HCT116 (cell line): ENCODE data around the gene RBBP8NL. TPM values are rescaled to one million over a fixed set of nuclear protein-coding genes. Genes with fewer than 3 reads are reported as not detected.

Source experiments
- ATAC-seq: fragments of 200-7000 bp; cut with Tn5 transposase; 2 replicates; pipeline ENCODE4 v1.9.1; 2020; ENCODE audit warnings: mild to moderate bottlenecking, moderate library complexity
- BruUV-seq: library from RNA; stranded (reverse); fragments of 400-500 nt; replicated peaks from 2 replicates; lab custom pipeline; 2021; lab: Mats Ljungman, UMichigan
- CTCF ChIA-PET: fragments of 300-600 bp; sonication (Branson Sonifier 250); formaldehyde crosslinking; loops from one replicate; lab custom pipeline; 2021; ENCODE audit warnings: antibody characterized with exemption; lab: Charles Lee
- POLR2A ChIA-PET: fragments of 300-600, 350-600 bp; sonication (Branson Sonifier 250); formaldehyde crosslinking; loops from one replicate; lab custom pipeline; 2021; ENCODE audit warnings: antibody characterized with exemption; lab: Charles Lee
- RAD21 ChIA-PET, 2 experiments: fragments of 300-600 bp; sonication (Branson Sonifier 250); formaldehyde crosslinking; loops; one replicate each; lab custom pipeline; 2023; ENCODE audit warnings: low total read pairs in 2 of 2; ENCODE audit not compliant: uncharacterized antibody in 2 of 2, unreplicated experiment in 2 of 2, low non-redundant PET in 1 of 2; lab: Charles Lee
- DNase-seq: peaks from one replicate; pipeline ENCODE4 v3.0.0-alpha.2; 2010; ENCODE audit warnings: low read depth, low spot score
- H2AFZ ChIP-seq: fragments of 200-600 bp; shearing (Covaris generic), sonication (generic); 2 replicates; pipeline ENCODE4 v1.6.1; 2017; ENCODE audit warnings: low read depth, mixed run types, mixed read lengths, antibody characterized with exemption, low read length; ENCODE audit not compliant: poor library complexity, severe bottlenecking
- H3K27ac ChIP-seq: 2 replicates; pipeline ENCODE4 v1.5.1; 2012; ENCODE audit warnings: low read depth, low read length
- H3K27me3 ChIP-seq: fragments of 200-600 bp; sonication (generic); 2 replicates; pipeline ENCODE4 v1.6.1; 2016; ENCODE audit warnings: mixed run types, low read length, mixed read lengths; ENCODE audit not compliant: insufficient read depth
- H3K36me3 ChIP-seq, 2 experiments: fragments of 200-500 bp in 1 of 2; fragments of 200-600 bp in 1 of 2; sonication (Bioruptor generic) in 1 of 2; sonication (generic) in 1 of 2; 2 replicates each; pipeline versions ENCODE4 v1.5.1 to v1.6.1; 2014 to 2016; ENCODE audit warnings: low read length in 2 of 2, inconsistent platforms in 1 of 2, mixed read lengths in 1 of 2, mixed run types in 1 of 2; ENCODE audit not compliant: insufficient read depth in 2 of 2, control insufficient read depth in 1 of 2
- H3K4me1 ChIP-seq, 2 experiments: fragments of 200-600 bp in 1 of 2; sonication (generic) in 1 of 2; 2 replicates each; pipeline versions ENCODE4 v1.5.1 to v1.6.1; 2012 to 2017; ENCODE audit warnings: low read length in 2 of 2, inconsistent platforms in 1 of 2, mild to moderate bottlenecking in 1 of 2, mixed read lengths in 1 of 2, mixed run types in 1 of 2, moderate library complexity in 1 of 2; ENCODE audit not compliant: insufficient read depth in 2 of 2, control insufficient read depth in 1 of 2
- H3K4me2 ChIP-seq: fragments of 200-600 bp; sonication (generic); 2 replicates; pipeline ENCODE4 v1.6.1; 2017; ENCODE audit warnings: mixed run types, low read length, mixed read lengths
- H3K4me3 ChIP-seq, 2 experiments: fragments of 200-600 bp in 1 of 2; sonication (generic) in 1 of 2; replicated peaks in 1 of 2; 2 replicates each; pipeline ENCODE4 v1.5.1; 2011 to 2016; ENCODE audit warnings: low read length in 2 of 2, control low read depth in 1 of 2, low read depth in 1 of 2, mild to moderate bottlenecking in 1 of 2, mixed read lengths in 1 of 2, mixed run types in 1 of 2
- H3K79me2 ChIP-seq: fragments of 200-600 bp; sonication (generic); 2 replicates; pipeline ENCODE4 v1.6.1; 2017; ENCODE audit warnings: mild to moderate bottlenecking, mixed run types, low read length, moderate library complexity, mixed read lengths; ENCODE audit not compliant: insufficient read depth
- H3K9ac ChIP-seq: fragments of 200-600 bp; sonication (generic); 2 replicates; pipeline ENCODE4 v1.6.1; 2016; ENCODE audit warnings: low read length, mixed read lengths
- H3K9me2 ChIP-seq: fragments of 200-600 bp; sonication (generic), shearing (Covaris generic); 2 replicates; pipeline ENCODE4 v1.6.1; 2017; ENCODE audit warnings: mixed run types, mild to moderate bottlenecking, moderate library complexity; ENCODE audit not compliant: insufficient read depth
- H3K9me3 ChIP-seq, 2 experiments: fragments of 200-500 bp in 1 of 2; fragments of 200-600 bp in 1 of 2; sonication (Bioruptor generic) in 1 of 2; sonication (generic) in 1 of 2; 2 replicates each; pipeline ENCODE4 v1.6.1; 2014 to 2017; ENCODE audit warnings: low read length in 2 of 2, mixed read lengths in 2 of 2, inconsistent platforms in 1 of 2, low read depth in 1 of 2, mild to moderate bottlenecking in 1 of 2, mixed run types in 1 of 2, moderate library complexity in 1 of 2; ENCODE audit not compliant: control insufficient read depth in 1 of 2, insufficient read depth in 1 of 2
- H4K20me1 ChIP-seq: fragments of 200-600 bp; sonication (generic), shearing (Covaris generic); 2 replicates; pipeline ENCODE4 v1.6.1; 2017; ENCODE audit warnings: mixed run types, mild to moderate bottlenecking, moderate library complexity; ENCODE audit not compliant: insufficient read depth
- FOSL1 ChIP-seq: IDR thresholded peaks from 2 replicates; pipeline ENCODE4 v1.6.1; 2012; ENCODE audit warnings: low read depth
- RAD21 ChIP-seq: IDR thresholded peaks from 2 replicates; pipeline ENCODE4 v1.6.1; 2012; ENCODE audit warnings: low read depth, mild to moderate bottlenecking
- intact Hi-C: fragments of 100-400 bp; cut with micrococcal nuclease; formaldehyde crosslinking; loops from 2 replicates; pipeline ENCODE4 v1.10.0; 2022
- total RNA-seq: library from RNA; stranded (reverse); gene quantifications from one replicate; pipeline ENCODE4 v1.2.1, GENCODE V29; 2021; ENCODE audit not compliant: unreplicated experiment
- TF ChIP-seq, protein P1 (sequence below), 3 experiments: fragments of 200-600 bp in 1 of 3; sonication (generic) in 1 of 3; IDR thresholded peaks in 2 of 3; conservative IDR thresholded peaks in 1 of 3; 2 replicates each; pipeline ENCODE4 v1.5.1; 2012 to 2017; ENCODE audit warnings: low read depth in 2 of 3, low read length in 2 of 3, antibody characterized with exemption in 1 of 3, borderline replicate concordance in 1 of 3, control low read depth in 1 of 3, mild to moderate bottlenecking in 1 of 3, mixed read lengths in 1 of 3, mixed run types in 1 of 3, moderate library complexity in 1 of 3; ENCODE audit not compliant: insufficient read depth in 1 of 3

RBBP8NL gene
- total RNA-seq, 1 experiment from 2014 or later: 0.59 TPM

DNA sequence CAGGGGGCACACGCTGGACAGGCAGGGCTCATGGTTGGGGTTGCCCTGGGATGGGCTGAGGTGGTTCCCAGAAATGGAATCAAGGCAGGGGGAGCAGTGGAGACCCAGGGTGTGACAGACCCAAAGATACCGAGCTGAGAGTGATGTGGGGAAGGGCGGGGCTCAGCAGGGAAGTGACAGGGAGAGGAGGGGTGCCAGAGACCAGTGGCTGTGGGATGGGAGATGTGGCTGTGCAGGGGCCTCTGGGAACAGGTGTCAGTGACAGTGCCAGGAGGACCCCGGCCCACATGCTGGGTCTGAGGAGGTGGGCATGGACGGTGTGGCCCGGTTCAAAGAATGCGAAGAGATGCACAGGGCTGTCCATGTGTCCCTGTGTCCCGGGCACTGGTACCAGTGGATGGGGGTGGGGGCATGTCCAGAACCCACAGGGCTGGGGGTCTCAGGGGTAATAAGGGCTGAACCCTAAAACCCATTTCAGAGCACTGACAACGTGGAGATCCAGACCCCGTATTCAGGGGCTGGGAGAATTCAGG, 21.3 kb downstream of the RBBP8NL start (continued):
- TF ChIP-seq, protein P1, sequence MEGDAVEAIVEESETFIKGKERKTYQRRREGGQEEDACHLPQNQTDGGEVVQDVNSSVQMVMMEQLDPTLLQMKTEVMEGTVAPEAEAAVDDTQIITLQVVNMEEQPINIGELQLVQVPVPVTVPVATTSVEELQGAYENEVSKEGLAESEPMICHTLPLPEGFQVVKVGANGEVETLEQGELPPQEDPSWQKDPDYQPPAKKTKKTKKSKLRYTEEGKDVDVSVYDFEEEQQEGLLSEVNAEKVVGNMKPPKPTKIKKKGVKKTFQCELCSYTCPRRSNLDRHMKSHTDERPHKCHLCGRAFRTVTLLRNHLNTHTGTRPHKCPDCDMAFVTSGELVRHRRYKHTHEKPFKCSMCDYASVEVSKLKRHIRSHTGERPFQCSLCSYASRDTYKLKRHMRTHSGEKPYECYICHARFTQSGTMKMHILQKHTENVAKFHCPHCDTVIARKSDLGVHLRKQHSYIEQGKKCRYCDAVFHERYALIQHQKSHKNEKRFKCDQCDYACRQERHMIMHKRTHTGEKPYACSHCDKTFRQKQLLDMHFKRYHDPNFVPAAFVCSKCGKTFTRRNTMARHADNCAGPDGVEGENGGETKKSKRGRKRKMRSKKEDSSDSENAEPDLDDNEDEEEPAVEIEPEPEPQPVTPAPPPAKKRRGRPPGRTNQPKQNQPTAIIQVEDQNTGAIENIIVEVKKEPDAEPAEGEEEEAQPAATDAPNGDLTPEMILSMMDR (IDR thresholded peaks at IDR 0.05 in 2 of 3, conservative IDR thresholded peaks at IDR 0.05 in 1 of 3; ENCODE audit: borderline replicate concordance in 1 of 3, insufficient read depth in 1 of 3, low read depth in 2 of 3, low read length in 2 of 3): no peak

DNA sequence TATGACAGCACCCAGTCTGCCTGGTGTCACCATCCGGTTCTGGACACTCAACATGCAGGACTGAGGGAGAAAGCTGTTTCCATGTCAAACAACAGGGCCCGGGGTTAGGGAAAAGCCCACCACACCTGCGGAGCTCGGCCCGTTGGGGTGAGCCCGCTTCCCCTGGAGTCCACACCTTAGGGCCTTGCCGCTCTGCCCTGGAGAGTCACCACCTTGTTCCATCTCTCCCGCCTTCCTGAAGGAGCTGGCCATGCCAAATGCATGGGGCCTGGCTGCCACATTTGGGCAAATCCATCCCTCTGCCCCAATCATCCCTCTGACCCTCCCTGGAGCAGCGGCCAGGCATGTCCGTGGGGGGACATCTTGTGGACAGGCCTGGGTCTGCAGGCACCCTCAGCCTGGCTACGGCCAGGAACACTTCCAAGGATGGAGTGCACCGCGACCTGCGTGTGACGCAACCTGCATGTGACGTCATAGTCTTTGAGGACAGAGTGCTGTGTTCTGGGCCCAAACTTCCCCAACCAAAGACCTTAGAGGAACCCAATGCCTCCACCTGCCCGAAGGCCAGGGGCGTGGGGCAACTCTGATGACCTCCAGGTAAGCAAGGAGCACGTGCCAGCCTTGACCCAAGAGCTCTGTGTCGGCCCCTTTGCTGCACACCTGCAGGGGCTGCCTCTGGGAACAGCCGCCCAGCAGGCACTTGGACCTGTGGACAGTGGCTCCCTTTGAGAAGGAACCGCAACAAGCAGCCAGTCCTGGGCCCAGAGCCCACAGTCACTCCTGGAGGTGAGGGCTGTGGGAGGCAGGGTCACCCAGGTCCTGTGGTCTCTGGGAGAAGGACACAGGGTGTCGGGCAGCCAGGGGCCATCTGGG, 22.0 kb downstream of the RBBP8NL start:
- ChIA-PET RAD21 (no interaction called here), POLR2A (no interaction called here), CTCF (no interaction called here)
- H3K27ac ChIP-seq: peak overlapping the region; percentile 34; the same call in 1 of the 2 replicates
- H3K9ac ChIP-seq: peak overlapping the region; percentile 70; the same call in 1 of the 2 replicates
- peak; percentile 76 for TF ChIP-seq RAD21
- TF ChIP-seq, protein P1 (IDR thresholded peaks at IDR 0.05 in 2 of 3, conservative IDR thresholded peaks at IDR 0.05 in 1 of 3; ENCODE audit: borderline replicate concordance in 1 of 3, insufficient read depth in 1 of 3, low read depth in 2 of 3, low read length in 2 of 3): peak; percentile 53 to 59 (median 58); a peak in 5 of 6 replicates
- TF ChIP-seq FOSL1: no peak
- no peaks in the 10 kb centered on the region for H3K27me3 ChIP-seq
- peak overlapping the region; percentile 0 to 81; a peak in 2 of 4 replicates for H3K4me3 ChIP-seq
- DNase-seq (no peak), ATAC-seq (peak; percentile 22; the same call in 1 of the 2 replicates)
- BruUV-seq: no TSS peak
- H3K4me1 ChIP-seq: peaks cover 25 to 36% of the 10 kb centered on the region in 2 experiments
- H3K79me2 ChIP-seq: peaks cover 16% of the 10 kb centered on the region
- H3K9me2 ChIP-seq: no peaks in the 10 kb centered on the region
- H2AFZ ChIP-seq: no peak overlapping the region
- no peaks in the 10 kb centered on the region for H3K9me3 ChIP-seq
- intact Hi-C loops: no loop called here
- H3K4me2 ChIP-seq: peak overlapping the region; percentile 96
- H3K36me3 ChIP-seq: no peaks in the 10 kb centered on the region
- H4K20me1 ChIP-seq: no peaks in the 10 kb centered on the region
